8988T (cell line): ENCODE measurements around the gene FAM193B.

Source experiments
- DNase-seq: peaks from one replicate; pipeline ENCODE4 v3.0.0; 2011

The FAM193B gene

DNA sequence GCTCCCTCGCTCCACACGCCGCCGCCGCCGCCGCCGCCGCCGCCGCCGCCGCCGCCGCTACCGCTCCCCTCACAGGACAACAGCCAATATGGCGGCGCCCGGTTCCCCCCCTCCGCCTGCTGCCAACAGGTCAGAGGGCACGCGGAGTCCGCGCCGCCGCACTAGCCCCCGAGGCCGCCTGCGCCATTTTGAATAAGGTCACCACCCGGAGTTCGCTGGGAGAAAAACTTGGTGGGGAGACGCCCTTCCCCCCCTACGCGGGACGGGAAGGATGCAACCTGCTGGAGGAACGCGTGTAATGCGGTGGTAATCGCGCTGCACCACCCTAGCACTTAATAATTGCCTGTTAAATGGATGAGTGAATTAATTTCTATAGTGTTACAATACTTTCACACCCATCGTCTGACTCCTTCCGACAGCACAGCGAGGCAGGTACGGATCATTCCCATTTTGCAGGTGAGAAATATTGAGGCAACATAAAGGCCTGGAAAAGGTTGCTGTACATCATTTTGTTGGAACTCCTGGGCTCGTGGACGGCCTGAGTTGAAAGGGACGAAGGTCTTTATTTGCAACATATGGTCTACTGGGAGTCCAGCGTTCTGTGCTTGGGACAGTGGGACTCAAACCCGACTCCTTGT, at the start of gene FAM193B:
Gene FAM193B (minus strand): TSS at position 90 of the 638 bp plus-strand sequence. CDS start 105 bp downstream, outside the sequence.
- DNase-seq = peak; percentile 100

DNA sequence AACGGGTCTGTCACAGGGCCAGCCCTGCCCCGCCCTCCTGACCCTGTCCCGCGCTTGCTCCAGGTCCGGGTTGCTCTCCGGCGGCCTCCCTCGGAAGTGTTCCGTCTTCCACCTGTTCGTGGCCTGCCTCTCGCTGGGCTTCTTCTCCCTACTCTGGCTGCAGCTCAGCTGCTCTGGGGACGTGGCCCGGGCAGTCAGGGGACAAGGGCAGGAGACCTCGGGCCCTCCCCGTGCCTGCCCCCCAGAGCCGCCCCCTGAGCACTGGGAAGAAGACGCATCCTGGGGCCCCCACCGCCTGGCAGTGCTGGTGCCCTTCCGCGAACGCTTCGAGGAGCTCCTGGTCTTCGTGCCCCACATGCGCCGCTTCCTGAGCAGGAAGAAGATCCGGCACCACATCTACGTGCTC, 49.8 kb upstream of the FAM193B start:
- no peak for DNase-seq

- DNase-seq = no peak
Measured at GRCh38 chr5:177603631-177604030, 49.3 kb upstream of the FAM193B start.

GRCh38 chr5:177602458-177602830, 48.1 kb upstream of the FAM193B start:
- DNase-seq = no peak

- DNase-seq = no peak
Measured at GRCh38 chr5:177601577-177602457, 47.5 kb upstream of the FAM193B start.

DNA sequence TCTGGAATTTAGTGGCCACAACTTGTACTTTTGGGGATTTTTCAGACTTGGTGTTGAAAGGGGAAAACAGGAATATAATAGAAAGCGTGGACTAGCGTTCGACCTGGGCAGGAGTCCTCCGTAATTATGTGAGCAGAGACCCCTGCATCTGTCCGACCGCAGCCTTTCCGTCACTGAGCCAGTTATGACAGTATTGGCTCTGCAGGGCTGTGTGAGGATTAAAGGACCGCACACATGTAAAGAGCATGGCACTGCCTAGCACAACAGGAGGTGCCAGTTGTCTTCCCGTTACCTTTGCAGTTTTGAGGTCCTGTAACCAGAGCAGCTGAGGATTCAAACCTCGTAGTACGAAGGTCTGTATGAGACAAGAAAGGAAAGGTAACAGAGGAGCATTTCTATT, 46.8 kb upstream of the FAM193B start:
- no peak for DNase-seq

- no peak for DNase-seq
Measured at GRCh38 chr5:177600508-177601018, 46.2 kb upstream of the FAM193B start.

GRCh38 chr5:177599731-177600507, 45.6 kb upstream of the FAM193B start, which contains the start of gene B4GALT7:
Gene B4GALT7 (plus strand): TSS chr5:177600132. CDS start chr5:177600211, 79 bp downstream.
- peak; percentile 78 for DNase-seq

- DNase-seq = no peak
Measured at GRCh38 chr5:177598477-177598876, 44.1 kb upstream of the FAM193B start.

- no peak for DNase-seq
Measured at GRCh38 chr5:177596775-177597238, 42.4 kb upstream of the FAM193B start.

DNA sequence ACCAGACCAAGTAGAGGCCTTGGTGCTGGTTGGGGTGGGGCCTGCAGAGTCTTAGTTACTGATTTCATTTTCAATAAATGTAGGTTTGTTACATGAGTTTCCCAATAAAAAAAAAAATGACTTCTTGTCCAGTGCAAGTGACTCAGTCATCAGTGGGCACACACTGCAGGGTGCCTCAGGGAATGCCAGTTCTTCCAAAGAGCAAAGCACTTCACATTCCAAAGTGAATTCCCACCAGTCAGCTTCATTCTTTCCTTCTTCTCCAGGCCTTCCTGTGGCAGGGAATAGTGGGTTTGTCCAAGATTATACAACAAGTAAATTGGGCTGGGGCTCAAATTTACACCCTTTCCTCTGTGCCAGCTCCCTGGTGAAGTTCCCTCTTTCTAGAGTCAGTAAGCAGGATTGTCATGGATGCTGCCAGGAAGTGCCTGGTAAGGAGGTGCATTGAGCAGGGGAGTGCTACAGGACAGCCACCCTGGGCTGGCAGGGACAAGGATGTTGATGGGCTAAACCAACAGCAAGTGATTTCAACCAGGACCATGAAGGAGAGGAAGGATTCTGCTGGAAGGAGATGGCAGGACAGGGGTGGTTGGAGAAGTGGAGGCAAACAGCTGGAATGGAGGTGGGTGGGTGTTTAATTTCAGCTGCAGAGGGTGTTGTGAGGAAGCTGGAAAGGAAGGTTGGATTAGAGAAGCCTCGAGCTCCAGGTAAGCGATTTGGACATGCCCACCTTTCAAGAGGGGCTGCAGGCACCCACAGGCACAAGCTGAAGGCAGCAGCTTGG, 41.8 kb upstream of the FAM193B start:
- no peak for DNase-seq

- no peak for DNase-seq
Measured at GRCh38 chr5:177595026-177595585, 40.7 kb upstream of the FAM193B start.

DNA sequence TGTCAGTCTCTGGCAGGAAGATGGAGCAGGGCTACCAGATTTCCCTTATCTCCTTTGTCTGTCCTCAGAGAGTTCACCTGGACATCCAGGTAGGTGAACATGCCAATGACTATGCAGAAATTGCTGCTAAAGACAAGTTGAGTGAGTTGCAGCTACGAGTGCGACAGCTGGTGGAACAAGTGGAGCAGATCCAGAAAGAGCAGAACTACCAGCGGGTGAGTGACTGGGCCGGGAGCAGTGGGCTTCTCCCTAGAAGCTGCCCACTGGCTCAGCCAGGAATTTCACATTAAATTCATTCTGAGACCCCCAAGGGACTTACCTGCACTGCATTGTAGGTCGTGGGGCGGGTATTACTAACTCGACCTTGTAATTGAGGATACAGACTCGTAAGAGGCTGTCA, 39.7 kb upstream of the FAM193B start:
- no peak for DNase-seq

DNA sequence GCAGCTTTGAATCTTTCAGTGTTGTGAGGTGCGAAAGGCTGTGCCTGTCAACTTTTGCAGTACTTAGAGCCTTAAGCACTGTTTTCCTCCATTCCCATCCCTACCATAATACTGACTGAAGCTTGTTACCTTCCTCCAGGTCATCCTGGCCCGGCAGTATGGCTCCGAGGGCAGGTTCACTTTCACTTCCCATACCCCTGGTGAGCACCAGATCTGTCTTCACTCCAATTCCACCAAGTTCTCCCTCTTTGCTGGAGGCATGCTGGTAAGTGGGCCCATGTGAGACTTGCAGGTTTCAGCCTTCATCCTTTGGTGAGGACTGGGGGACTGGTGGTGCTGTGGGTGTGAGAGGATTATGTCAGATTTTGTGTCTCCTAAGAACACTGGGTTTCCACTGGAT, 39.1 kb upstream of the FAM193B start:
- no peak for DNase-seq

DNA sequence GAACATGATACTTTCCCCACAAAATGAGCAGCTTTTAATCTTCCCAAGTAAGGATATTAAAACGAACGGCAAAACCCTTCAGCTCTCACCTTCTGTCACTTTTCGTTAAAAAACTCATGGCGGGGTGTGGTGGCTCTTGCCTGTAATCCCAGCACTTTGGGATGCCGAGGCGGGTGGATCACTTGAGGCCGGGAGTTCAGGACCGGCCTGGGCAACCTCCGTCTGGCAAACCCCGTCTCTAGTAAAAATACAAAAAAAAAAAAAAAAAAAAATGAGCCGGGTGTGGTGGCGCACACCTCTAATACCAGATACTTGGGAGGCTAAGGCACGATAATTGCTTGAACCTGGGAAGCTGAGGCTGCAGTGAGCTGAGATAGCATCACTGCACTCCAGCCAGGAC, 38.5 kb upstream of the FAM193B start:
- DNase-seq = no peak

GRCh38 chr5:177592010-177592834, 37.9 kb upstream of the FAM193B start, which contains the start of gene TMED9:
Gene TMED9 (plus strand): TSS chr5:177592203. CDS start chr5:177592215, 12 bp downstream.
- DNase-seq = peak; percentile 84

DNA sequence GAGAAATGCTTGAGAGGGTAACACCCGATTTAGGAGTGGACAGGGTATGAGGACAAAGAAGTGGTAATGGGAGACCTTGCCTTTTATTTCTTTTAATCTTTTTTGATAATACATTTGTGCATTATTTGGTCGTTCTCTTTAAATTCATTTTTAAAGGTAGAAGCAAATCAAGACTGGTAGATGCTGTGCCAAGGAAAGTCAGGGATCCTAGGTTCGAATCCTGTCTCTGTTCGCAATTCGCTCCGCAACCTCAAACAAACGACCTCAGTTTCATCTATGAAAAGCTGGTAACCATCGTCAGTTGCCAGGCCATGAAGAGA, 37.3 kb upstream of the FAM193B start:
- DNase-seq = no peak

DNA sequence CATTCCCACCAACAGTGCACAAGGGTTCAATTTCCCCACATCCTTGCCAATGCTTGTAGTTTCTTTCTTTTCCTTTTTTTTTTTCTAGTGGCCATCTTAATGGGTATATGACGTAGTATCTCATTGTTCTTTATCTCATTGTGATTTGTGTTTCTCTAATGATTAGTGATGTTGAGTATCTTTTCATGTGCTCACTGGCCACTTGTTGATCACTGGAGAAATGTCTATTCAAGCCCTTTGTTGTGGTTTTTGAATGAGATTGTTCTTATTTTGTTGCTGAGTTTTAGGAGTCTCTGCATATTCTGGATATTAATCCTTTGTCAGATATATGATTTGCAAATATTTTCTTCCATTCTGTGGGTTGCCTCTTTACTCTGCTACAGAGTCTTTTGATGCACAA, 36.0 kb upstream of the FAM193B start:
- DNase-seq = no peak

- DNase-seq = no peak
Measured at GRCh38 chr5:177588413-177588909, 34.1 kb upstream of the FAM193B start.

- no peak for DNase-seq
Measured at GRCh38 chr5:177578316-177578715, 24.0 kb upstream of the FAM193B start.

- no peak for DNase-seq
Measured at GRCh38 chr5:177576169-177576568, 21.8 kb upstream of the FAM193B start.
